Neural progenitor cell (in vitro differentiated cells): ENCODE measurements around the gene MKI67. TPM values are rescaled to one million over a fixed set of nuclear protein-coding genes. Genes with fewer than 3 reads are reported as not detected.

Experiments
- DNase-seq: peaks from one replicate; pipeline ENCODE4 v3.0.0-alpha.2; 2016; ENCODE audit warnings: low spot score
- H2AFZ ChIP-seq: fragments of 200-600 bp; sonication (generic); replicated peaks from 2 replicates; pipeline ENCODE4 v1.6.1; 2016; ENCODE audit warnings: antibody characterized with exemption
- H3F3A ChIP-seq: fragments of 200-600 bp; sonication (generic); 2 replicates; pipeline ENCODE4 v1.6.1; 2016; ENCODE audit warnings: antibody characterized with exemption, low read depth
- H3K27ac ChIP-seq: fragments of 200-600 bp; sonication (generic); 2 replicates; pipeline ENCODE4 v1.5.1; 2016; ENCODE audit warnings: mild to moderate bottlenecking
- H3K27me3 ChIP-seq: fragments of 200-600 bp; sonication (generic); 2 replicates; pipeline ENCODE4 v1.6.1; 2016; ENCODE audit warnings: mild to moderate bottlenecking, moderate library complexity
- H3K36me3 ChIP-seq: fragments of 200-600 bp; sonication (generic); 2 replicates; pipeline ENCODE4 v1.5.1; 2016
- H3K4me1 ChIP-seq: fragments of 200-600 bp; sonication (generic); 2 replicates; pipeline ENCODE4 v1.6.1; 2016; ENCODE audit warnings: mixed run types
- H3K4me2 ChIP-seq: fragments of 200-600 bp; sonication (generic); 2 replicates; pipeline ENCODE4 v1.6.1; 2016
- H3K4me3 ChIP-seq: fragments of 200-600 bp; sonication (generic); 2 replicates; pipeline ENCODE4 v1.5.1; 2016
- H3K79me2 ChIP-seq: fragments of 200-600 bp; sonication (generic); 2 replicates; pipeline ENCODE4 v1.6.1; 2016; ENCODE audit warnings: low read depth
- H3K9ac ChIP-seq: fragments of 200-600 bp; sonication (generic); 2 replicates; pipeline ENCODE4 v1.6.1; 2016
- H3K9me3 ChIP-seq: fragments of 200-600 bp; sonication (generic); 2 replicates; pipeline ENCODE4 v1.5.1; 2016; ENCODE audit warnings: low read depth
- H4K20me1 ChIP-seq: fragments of 200-600 bp; sonication (generic); 2 replicates; pipeline ENCODE4 v1.6.1; 2016; ENCODE audit warnings: low read depth
- H3K27ac Mint-ChIP-seq: 3 replicates; pipeline ENCODE4 v1.8.0; 2021; ENCODE audit warnings: mixed read lengths
- H3K27me3 Mint-ChIP-seq: 2 replicates; pipeline ENCODE4 v1.8.0; 2022; ENCODE audit warnings: low read depth, mild to moderate bottlenecking, inconsistent platforms, moderate library complexity, mixed read lengths; ENCODE audit not compliant: insufficient read depth
- H3K36me3 Mint-ChIP-seq: 3 replicates; pipeline ENCODE4 v1.8.0; 2021; ENCODE audit warnings: mixed read lengths
- H3K4me1 Mint-ChIP-seq: 3 replicates; pipeline ENCODE4 v1.8.0; 2021; ENCODE audit warnings: mixed read lengths
- H3K4me3 Mint-ChIP-seq: 3 replicates; pipeline ENCODE4 v1.8.0; 2021; ENCODE audit warnings: mild to moderate bottlenecking, moderate library complexity, mixed read lengths
- H3K9me3 Mint-ChIP-seq: 3 replicates; pipeline ENCODE4 v1.8.0; 2020; ENCODE audit warnings: mixed read lengths
- EZH2 ChIP-seq: fragments of 200-600 bp; sonication (generic); IDR thresholded peaks from 2 replicates; pipeline ENCODE4 v1.6.1; 2017; ENCODE audit warnings: antibody characterized with exemption, mild to moderate bottlenecking, moderate library complexity
- EZH2phosphoT487 ChIP-seq: fragments of 200-600 bp; sonication (generic); IDR thresholded peaks from 2 replicates; pipeline ENCODE4 v1.6.1; 2017; ENCODE audit warnings: antibody characterized with exemption
- total RNA-seq: library from RNA; depleted of rRNA; stranded (reverse); fragments of >200 nt; gene quantifications from 2 replicates; pipeline ENCODE4 v1.2.3, GENCODE V29; 2015; ENCODE audit warnings: low replicate concordance
- TF ChIP-seq, protein P1 (sequence below): fragments of 200-600 bp; sonication (generic); IDR thresholded peaks from 2 replicates; pipeline ENCODE4 v1.5.1; 2017; ENCODE audit warnings: antibody characterized with exemption, mild to moderate bottlenecking

The MKI67 gene
- total RNA-seq, 1 donor from 2014 or later, result 65.8 TPM

DNA sequence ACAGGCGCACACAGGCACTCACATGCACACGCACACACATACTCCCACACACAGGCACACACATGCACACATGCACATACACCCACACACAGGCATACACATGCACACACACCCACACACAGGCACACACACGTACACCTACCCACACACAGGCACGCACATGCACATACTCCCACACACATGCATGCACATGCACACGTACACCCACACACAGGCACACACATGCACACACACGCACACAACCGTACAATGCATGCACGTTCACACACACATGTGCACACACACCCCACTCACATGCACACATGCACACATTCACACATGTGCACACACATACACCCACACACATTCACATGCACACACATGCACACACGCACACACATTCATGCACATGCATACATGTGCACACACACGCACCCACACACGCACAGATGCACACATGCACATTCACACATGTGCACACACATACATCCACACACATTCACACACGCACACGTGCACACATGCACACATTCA, 59.3 kb downstream of the MKI67 start:
- Mint-ChIP-seq H3K27ac (no peak overlapping the region), H3K4me3 (peak overlapping the region; percentile 7), H3K36me3 (no peaks in the 10 kb centered on the region), H3K27me3 (peaks cover 13% of the 10 kb centered on the region), H3K9me3 (no peaks in the 10 kb centered on the region), H3K4me1 (peaks cover 29% of the 10 kb centered on the region)
- H3F3A ChIP-seq, result peaks cover 8% of the 10 kb centered on the region
- H3K9ac ChIP-seq, result no peak overlapping the region
- H3K4me3 ChIP-seq, result no peak overlapping the region
- DNase-seq, result no peak
- H3K36me3 ChIP-seq, result no peaks in the 10 kb centered on the region
- no peaks in the 10 kb centered on the region for H3K9me3 ChIP-seq
- H3K27me3 ChIP-seq, result peaks cover 8% of the 10 kb centered on the region
- H2AFZ ChIP-seq, result no peak overlapping the region
- H3K27ac ChIP-seq, result no peak overlapping the region
- H3K4me1 ChIP-seq, result peaks cover 18% of the 10 kb centered on the region
- no peak for TF ChIP-seq EZH2phosphoT487
- TF ChIP-seq, protein P1, sequence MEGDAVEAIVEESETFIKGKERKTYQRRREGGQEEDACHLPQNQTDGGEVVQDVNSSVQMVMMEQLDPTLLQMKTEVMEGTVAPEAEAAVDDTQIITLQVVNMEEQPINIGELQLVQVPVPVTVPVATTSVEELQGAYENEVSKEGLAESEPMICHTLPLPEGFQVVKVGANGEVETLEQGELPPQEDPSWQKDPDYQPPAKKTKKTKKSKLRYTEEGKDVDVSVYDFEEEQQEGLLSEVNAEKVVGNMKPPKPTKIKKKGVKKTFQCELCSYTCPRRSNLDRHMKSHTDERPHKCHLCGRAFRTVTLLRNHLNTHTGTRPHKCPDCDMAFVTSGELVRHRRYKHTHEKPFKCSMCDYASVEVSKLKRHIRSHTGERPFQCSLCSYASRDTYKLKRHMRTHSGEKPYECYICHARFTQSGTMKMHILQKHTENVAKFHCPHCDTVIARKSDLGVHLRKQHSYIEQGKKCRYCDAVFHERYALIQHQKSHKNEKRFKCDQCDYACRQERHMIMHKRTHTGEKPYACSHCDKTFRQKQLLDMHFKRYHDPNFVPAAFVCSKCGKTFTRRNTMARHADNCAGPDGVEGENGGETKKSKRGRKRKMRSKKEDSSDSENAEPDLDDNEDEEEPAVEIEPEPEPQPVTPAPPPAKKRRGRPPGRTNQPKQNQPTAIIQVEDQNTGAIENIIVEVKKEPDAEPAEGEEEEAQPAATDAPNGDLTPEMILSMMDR, result no peak
- no peak for TF ChIP-seq EZH2
- H4K20me1 ChIP-seq, result no peaks in the 10 kb centered on the region
- no peak overlapping the region for H3K4me2 ChIP-seq
- no peaks in the 10 kb centered on the region for H3K79me2 ChIP-seq

DNA sequence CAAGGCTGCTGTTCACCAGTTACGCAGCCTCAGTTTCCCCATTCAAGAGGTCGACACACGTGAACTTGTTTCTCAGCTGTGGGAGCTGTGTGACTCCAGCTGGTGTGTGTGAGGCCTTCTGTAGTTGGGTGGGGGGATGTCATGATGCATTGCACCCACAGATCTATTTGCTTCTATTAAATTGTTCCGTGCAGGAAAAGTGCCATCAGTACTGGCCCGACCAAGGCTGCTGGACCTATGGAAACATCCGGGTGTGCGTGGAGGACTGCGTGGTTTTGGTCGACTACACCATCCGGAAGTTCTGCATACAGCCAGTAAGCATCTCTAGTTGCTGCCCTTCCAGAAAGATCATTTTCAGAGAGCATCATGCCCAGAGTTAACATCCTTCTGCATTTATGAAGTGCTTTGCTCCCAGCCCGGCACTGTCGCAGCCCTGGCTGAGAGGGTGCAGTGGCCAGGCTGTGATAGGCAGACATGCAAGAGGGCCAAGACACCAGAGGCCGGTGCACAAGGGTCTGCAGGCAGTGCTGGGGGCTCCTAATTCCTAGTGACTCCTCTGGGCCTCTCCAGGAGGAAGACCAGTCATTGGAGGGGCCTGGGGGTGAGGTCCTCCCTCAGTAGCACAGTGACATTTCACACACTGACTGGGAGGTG, 60.2 kb downstream of the MKI67 start:
- H3K4me1 Mint-ChIP-seq, result peaks cover 30% of the 10 kb centered on the region
- TF ChIP-seq EZH2phosphoT487, result no peak
- TF ChIP-seq, protein P1, result no peak
- TF ChIP-seq EZH2, result no peak
- Histone ChIP-seq H3K27ac (no peak overlapping the region), H3F3A (peaks cover 8% of the 10 kb centered on the region), H4K20me1 (no peaks in the 10 kb centered on the region), H2AFZ (no peak overlapping the region), H3K27me3 (peaks cover 8% of the 10 kb centered on the region), H3K79me2 (no peaks in the 10 kb centered on the region), H3K9me3 (no peaks in the 10 kb centered on the region), H3K4me3 (no peak overlapping the region), H3K36me3 (no peaks in the 10 kb centered on the region), H3K4me1 (peaks cover 18% of the 10 kb centered on the region), H3K4me2 (no peak overlapping the region), H3K9ac (no peak overlapping the region)
- H3K27ac Mint-ChIP-seq, result no peak overlapping the region
- H3K27me3 Mint-ChIP-seq, result peaks cover 13% of the 10 kb centered on the region
- H3K36me3 Mint-ChIP-seq, result no peaks in the 10 kb centered on the region
- H3K9me3 Mint-ChIP-seq, result no peaks in the 10 kb centered on the region
- DNase-seq, result no peak
- H3K4me3 Mint-ChIP-seq, result no peak overlapping the region

DNA sequence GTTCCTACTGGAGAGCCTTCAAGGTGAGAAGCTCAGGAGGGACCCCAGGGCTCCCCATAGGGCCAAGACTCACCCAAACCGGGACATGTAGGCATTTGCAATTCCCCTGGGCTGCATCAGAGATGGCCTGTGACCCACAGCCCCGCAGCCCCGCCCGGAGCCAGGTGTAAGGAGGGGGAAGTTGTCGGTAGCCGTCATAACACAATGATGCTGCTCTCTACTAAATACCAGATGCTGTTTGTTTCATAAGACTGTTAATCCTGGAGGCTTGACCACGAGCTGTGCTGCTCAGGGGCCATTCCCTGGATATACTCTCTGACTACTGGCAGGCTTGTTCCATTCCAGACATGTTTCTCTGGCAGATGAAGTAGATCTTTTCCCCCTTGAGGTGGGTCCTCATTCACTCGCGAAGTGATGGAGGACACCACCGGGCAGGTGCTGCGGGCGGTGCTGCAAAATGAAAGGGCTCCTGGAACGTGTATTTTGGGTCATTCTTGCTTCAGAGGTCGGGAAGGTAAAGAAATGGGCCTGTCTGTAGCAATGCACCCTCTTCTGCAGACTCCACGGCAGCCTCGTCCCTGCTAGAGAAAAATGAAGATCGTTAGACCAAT, 61.1 kb downstream of the MKI67 start:
- H3K4me3 Mint-ChIP-seq, result peak overlapping the region; percentile 46
- no peak overlapping the region for H3K4me2 ChIP-seq

More for the DNA sequence above, 61.1 kb downstream of the MKI67 start:
- Histone ChIP-seq H3K27ac (no peak overlapping the region), H3K4me1 (peaks cover 18% of the 10 kb centered on the region), H4K20me1 (no peaks in the 10 kb centered on the region), H3F3A (peaks cover 8% of the 10 kb centered on the region), H3K36me3 (no peaks in the 10 kb centered on the region), H3K4me3 (no peak overlapping the region), H3K9me3 (no peaks in the 10 kb centered on the region), H3K9ac (no peak overlapping the region), H3K27me3 (peaks cover 4% of the 10 kb centered on the region), H2AFZ (no peak overlapping the region), H3K79me2 (no peaks in the 10 kb centered on the region)
- TF ChIP-seq EZH2, result no peak
- no peak for TF ChIP-seq EZH2phosphoT487
- TF ChIP-seq, protein P1, result no peak
- H3K27ac Mint-ChIP-seq, result no peak overlapping the region
- DNase-seq, result no peak
- peaks cover 30% of the 10 kb centered on the region for H3K4me1 Mint-ChIP-seq
- H3K27me3 Mint-ChIP-seq, result peaks cover 13% of the 10 kb centered on the region
- H3K9me3 Mint-ChIP-seq, result no peaks in the 10 kb centered on the region
- H3K36me3 Mint-ChIP-seq, result no peaks in the 10 kb centered on the region
